Activated naive CD4-positive, alpha-beta T cell treated with anti-CD3 and anti-CD28 coated beads, Interleukin-2, amount 50 U/mL, for 72 hours (primary cell): ENCODE results near the gene NOL8. TPM values are rescaled to one million over a fixed set of nuclear protein-coding genes. Genes with fewer than 3 reads are reported as not detected.

Experiments
- total RNA-seq, 2 donors: library from RNA; stranded (reverse); gene quantifications; one replicate each; pipeline ENCODE4 v1.2.3, GENCODE V29; 2022

NOL8 gene
- total RNA-seq, 2 donors from 2014 or later = 64.2 to 66.9 TPM

Other genes starting within 250 kb of the NOL8 start
- 10 to 100 TPM; 49.8 to 52.3 TPM for gene SPTLC1, start 209.9 kb downstream of the NOL8 start, total RNA-seq
- gene IARS1, start 31.7 kb downstream of the NOL8 start, total RNA-seq = 100 to 1,000 TPM; 199 to 222 TPM
- 10 to 100 TPM; 22.3 to 26.4 TPM for gene CENPP, start 603 bp upstream of the NOL8 start, total RNA-seq
- gene OGN, start 79.2 kb upstream of the NOL8 start, total RNA-seq = not detected
- gene OMD, start 99.1 kb upstream of the NOL8 start, total RNA-seq = not detected
- gene ASPN, start 157.2 kb upstream of the NOL8 start, total RNA-seq = not detected
- gene ECM2, start 210.6 kb upstream of the NOL8 start, total RNA-seq = not detected